ENCODE results near the gene HHATL.

HHATL gene

GRCh38 chr3:42718338-42718737 is 15.7 kb upstream of the HHATL start:
- CTCF ChIA-PET, result no interaction called here
- Histone ChIP-seq H3K4me3 (ENCODE audit: low read depth, low read length) (no peak overlapping the region), H3K9me3 (ENCODE audit: control insufficient read depth, insufficient read depth, low read depth, low read length) (no peaks in the 10 kb centered on the region), H3K4me1 (ENCODE audit: control insufficient read depth, insufficient read depth, low read length) (no peaks in the 10 kb centered on the region), H3K27ac (ENCODE audit: extremely low read depth, low read depth, low read length) (no peak overlapping the region), H3K36me3 (ENCODE audit: control insufficient read depth in 2 of 2, insufficient read depth in 1 of 2, low read length in 2 of 2) (no peaks in the 10 kb centered on the region)
- POLR2A ChIA-PET, result no interaction called here
- TF ChIP-seq PATZ1 (tag by site-specific recombination; IDR thresholded peaks at IDR 0.05), result no peak
- TF ChIP-seq, protein P1, sequence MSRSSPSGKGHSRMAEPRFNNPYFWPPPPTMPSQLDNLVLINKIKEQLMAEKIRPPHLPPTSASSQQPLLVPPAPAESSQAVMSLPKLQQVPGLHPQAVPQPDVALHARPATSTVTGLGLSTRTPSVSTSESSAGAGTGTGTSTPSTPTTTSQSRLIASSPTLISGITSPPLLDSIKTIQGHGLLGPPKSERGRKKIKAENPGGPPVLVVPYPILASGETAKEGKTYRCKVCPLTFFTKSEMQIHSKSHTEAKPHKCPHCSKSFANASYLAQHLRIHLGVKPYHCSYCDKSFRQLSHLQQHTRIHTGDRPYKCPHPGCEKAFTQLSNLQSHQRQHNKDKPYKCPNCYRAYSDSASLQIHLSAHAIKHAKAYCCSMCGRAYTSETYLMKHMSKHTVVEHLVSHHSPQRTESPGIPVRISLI (tag by site-specific recombination; IDR thresholded peaks at IDR 0.05), result no peak
- TF ChIP-seq ZNF660 (tag by site-specific recombination; IDR thresholded peaks at IDR 0.05), result no peak
- TF ChIP-seq OSR2 (tag by site-specific recombination; IDR thresholded peaks at IDR 0.05), result no peak
- TF ChIP-seq ZNF175 (tag by site-specific recombination; IDR thresholded peaks at IDR 0.05), result no peak
- TF ChIP-seq WT1 (tag by site-specific recombination; IDR thresholded peaks at IDR 0.05), result no peak
- TF ChIP-seq KLF9 (tag by site-specific recombination; IDR thresholded peaks at IDR 0.05; ENCODE audit: low read depth), result no peak
- no peak for TF ChIP-seq ZNF24 (tag by site-specific recombination; IDR thresholded peaks at IDR 0.05)
- TF ChIP-seq ZNF580 (tag by site-specific recombination; IDR thresholded peaks at IDR 0.05), result no peak
- no peak for TF ChIP-seq ZNF138 (tag by site-specific recombination; IDR thresholded peaks at IDR 0.05; ENCODE audit: borderline replicate concordance)
- no peak for TF ChIP-seq ZNF416 (tag by site-specific recombination; IDR thresholded peaks at IDR 0.05)
- no peak for TF ChIP-seq ZNF585B (tag by site-specific recombination; IDR thresholded peaks at IDR 0.05)
- TF ChIP-seq ZNF664 (tag by site-specific recombination; IDR thresholded peaks at IDR 0.05), result no peak
- no peak for TF ChIP-seq ZNF677 (tag by site-specific recombination; IDR thresholded peaks at IDR 0.05)
- TF ChIP-seq ZNF248 (tag by site-specific recombination; IDR thresholded peaks at IDR 0.05), result no peak

- Histone ChIP-seq H3K4me3 (ENCODE audit: low read depth, low read length) (no peak overlapping the region), H3K9me3 (ENCODE audit: control insufficient read depth, insufficient read depth, low read depth, low read length) (no peaks in the 10 kb centered on the region), H3K27ac (ENCODE audit: extremely low read depth, low read depth, low read length) (no peak overlapping the region), H3K4me1 (ENCODE audit: control insufficient read depth, insufficient read depth, low read length) (no peaks in the 10 kb centered on the region), H3K36me3 (ENCODE audit: control insufficient read depth in 2 of 2, insufficient read depth in 1 of 2, low read length in 2 of 2) (no peaks in the 10 kb centered on the region)
- POLR2A ChIA-PET, result no interaction called here
- CTCF ChIA-PET, result interaction anchor here (0.6 to 1.0 kb wide), 2 partner anchors 9 to 75 kb away, joined by 3 to 6 read pairs; no protein-coding TSS in a partner anchor
- TF ChIP-seq ZNF24 (tag by site-specific recombination; IDR thresholded peaks at IDR 0.05), result no peak
- TF ChIP-seq ZNF560 (tag by site-specific recombination; IDR thresholded peaks at IDR 0.05; ENCODE audit: borderline replicate concordance), result no peak
- no peak for TF ChIP-seq ZNF777 (tag by site-specific recombination; IDR thresholded peaks at IDR 0.05; ENCODE audit: borderline replicate concordance)
- TF ChIP-seq KLF7 (tag by site-specific recombination; IDR thresholded peaks at IDR 0.05; ENCODE audit: borderline replicate concordance), result no peak
- TF ChIP-seq ZNF704 (tag by site-specific recombination; IDR thresholded peaks at IDR 0.05), result no peak
- no peak for TF ChIP-seq SP7 (tag by site-specific recombination; IDR thresholded peaks at IDR 0.05)
- no peak for TF ChIP-seq ZFP37 (tag by site-specific recombination; IDR thresholded peaks at IDR 0.05)
- TF ChIP-seq ZNF23 (tag by site-specific recombination; IDR thresholded peaks at IDR 0.05; ENCODE audit: borderline replicate concordance), result no peak
- TF ChIP-seq ZSCAN23 (tag by site-specific recombination; IDR thresholded peaks at IDR 0.05), result no peak
- no peak for TF ChIP-seq SCRT1 (tag by site-specific recombination; IDR thresholded peaks at IDR 0.05; ENCODE audit: borderline replicate concordance)
- TF ChIP-seq SP2 (tag by site-specific recombination; IDR thresholded peaks at IDR 0.05), result no peak
- no peak for TF ChIP-seq KLF10 (tag by site-specific recombination; IDR thresholded peaks at IDR 0.05)
Observed at GRCh38 chr3:42717306-42717705, 14.7 kb upstream of the HHATL start.
